Omental fat pad (tissue), 4 donors: ENCODE data around the gene RNF123. TPM values are rescaled to one million over a fixed set of nuclear protein-coding genes. Genes with fewer than 3 reads are reported as not detected.

Experiments used
- ATAC-seq: fragments of 150-250 bp; one replicate; pipeline ENCODE4 v1.9.1; 2016; ENCODE audit warnings: mild to moderate bottlenecking, moderate library complexity; ENCODE audit not compliant: low FRiP score
- DNase-seq: peaks from one replicate; pipeline ENCODE4 v3.0.0-alpha.2; 2019; ENCODE audit warnings: low spot score
- total RNA-seq, 4 donors: library from RNA; depleted of rRNA; stranded (reverse); fragments of >200 nt; gene quantifications; one replicate each; pipeline ENCODE4 v1.1.0, GENCODE V29; 2016
- TF ChIP-seq, protein P1 (sequence below), 3 donors: fragments of 450-650 bp; IDR thresholded peaks; one replicate each; pipeline ENCODE4 v1.5.1; 2016 to 2017; ENCODE audit warnings: antibody characterized with exemption in 3 of 3, mild to moderate bottlenecking in 3 of 3, moderate library complexity in 2 of 3

The RNF123 gene
- 10 to 100 TPM; 22.2 to 28.7 (median 26.7) TPM for total RNA-seq

DNA sequence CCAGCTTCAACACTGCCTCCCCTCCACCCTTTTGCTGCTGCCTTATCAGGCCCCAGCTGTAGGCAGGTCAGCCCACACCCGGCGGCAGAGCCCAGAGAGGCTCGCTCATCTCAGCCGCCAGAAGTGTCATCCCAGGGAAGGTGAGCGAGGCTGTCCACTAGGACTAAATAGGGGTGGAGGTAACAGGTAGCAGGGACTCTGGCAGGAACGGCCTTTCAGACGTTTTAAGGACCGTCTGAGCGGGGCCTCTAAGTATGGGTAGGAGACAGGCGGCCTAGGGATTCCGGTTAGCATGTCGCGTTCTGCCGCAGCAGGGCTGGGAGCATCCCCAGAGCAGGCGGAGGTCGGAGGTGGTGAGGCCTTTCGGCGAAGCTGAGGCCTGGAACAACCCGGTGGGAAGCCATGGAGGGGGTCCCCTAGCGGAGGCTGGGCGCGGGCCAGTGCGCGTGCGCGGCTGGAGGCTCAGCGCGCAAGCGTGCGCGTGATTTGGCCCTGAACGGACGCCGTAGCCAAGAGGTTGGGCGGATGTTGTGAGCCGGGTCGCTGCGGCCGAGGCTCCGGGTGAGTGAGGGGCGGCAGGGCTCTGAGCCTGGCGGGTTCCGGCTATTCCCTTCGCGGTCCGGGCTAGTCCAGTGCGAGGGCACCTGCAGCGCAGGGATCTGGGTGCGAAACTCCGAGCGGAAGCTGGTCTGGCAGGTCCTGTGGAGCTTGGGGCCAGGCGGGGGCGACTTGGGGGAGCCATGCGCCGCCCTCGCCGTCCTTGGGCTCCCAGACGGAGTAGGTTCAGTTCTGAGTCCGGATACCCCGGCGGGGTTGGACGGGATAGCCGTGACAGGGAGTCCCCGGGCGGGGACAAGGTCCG is at the start of gene RNF123, which contains the start of gene MST1:
RNF123 (plus strand) TSS at position 512 of the 862 bp plus-strand sequence. CDS start 1,609 bp downstream, outside the sequence.
MST1 (minus strand) TSS at position 429 of the 862 bp plus-strand sequence. CDS start 783 bp downstream, outside the sequence.
- TF ChIP-seq, protein P1, sequence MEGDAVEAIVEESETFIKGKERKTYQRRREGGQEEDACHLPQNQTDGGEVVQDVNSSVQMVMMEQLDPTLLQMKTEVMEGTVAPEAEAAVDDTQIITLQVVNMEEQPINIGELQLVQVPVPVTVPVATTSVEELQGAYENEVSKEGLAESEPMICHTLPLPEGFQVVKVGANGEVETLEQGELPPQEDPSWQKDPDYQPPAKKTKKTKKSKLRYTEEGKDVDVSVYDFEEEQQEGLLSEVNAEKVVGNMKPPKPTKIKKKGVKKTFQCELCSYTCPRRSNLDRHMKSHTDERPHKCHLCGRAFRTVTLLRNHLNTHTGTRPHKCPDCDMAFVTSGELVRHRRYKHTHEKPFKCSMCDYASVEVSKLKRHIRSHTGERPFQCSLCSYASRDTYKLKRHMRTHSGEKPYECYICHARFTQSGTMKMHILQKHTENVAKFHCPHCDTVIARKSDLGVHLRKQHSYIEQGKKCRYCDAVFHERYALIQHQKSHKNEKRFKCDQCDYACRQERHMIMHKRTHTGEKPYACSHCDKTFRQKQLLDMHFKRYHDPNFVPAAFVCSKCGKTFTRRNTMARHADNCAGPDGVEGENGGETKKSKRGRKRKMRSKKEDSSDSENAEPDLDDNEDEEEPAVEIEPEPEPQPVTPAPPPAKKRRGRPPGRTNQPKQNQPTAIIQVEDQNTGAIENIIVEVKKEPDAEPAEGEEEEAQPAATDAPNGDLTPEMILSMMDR (IDR thresholded peaks at IDR 0.05): peak in 1 of 3 donors; percentile 13

DNA sequence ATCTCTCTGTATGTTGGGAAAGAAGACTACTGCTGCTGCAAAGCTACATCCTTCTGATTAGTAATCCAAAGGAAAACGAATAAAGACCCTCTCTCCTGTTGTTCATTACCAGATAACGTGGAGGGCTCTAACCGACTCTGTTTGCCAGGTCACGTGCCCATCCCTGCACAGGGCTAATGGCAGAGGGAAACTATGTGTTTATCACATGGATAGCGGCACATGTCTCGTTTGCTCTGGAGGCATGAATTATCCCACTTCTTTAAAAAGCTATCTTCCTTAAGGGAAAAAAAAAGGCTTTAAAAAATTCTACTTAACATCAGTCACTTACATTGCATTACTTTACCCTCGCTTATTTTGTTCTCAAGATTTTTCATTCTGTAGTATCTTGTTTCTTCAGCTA is 48.1 kb upstream of the RNF123 start:
- TF ChIP-seq, protein P1 (IDR thresholded peaks at IDR 0.05): no peak
- ATAC-seq (no peak), DNase-seq (no peak)

More for the DNA sequence above, at the start of gene RNF123, which contains the start of gene MST1:
- ATAC-seq (peak; percentile 50), DNase-seq (peak; percentile 75)

DNA sequence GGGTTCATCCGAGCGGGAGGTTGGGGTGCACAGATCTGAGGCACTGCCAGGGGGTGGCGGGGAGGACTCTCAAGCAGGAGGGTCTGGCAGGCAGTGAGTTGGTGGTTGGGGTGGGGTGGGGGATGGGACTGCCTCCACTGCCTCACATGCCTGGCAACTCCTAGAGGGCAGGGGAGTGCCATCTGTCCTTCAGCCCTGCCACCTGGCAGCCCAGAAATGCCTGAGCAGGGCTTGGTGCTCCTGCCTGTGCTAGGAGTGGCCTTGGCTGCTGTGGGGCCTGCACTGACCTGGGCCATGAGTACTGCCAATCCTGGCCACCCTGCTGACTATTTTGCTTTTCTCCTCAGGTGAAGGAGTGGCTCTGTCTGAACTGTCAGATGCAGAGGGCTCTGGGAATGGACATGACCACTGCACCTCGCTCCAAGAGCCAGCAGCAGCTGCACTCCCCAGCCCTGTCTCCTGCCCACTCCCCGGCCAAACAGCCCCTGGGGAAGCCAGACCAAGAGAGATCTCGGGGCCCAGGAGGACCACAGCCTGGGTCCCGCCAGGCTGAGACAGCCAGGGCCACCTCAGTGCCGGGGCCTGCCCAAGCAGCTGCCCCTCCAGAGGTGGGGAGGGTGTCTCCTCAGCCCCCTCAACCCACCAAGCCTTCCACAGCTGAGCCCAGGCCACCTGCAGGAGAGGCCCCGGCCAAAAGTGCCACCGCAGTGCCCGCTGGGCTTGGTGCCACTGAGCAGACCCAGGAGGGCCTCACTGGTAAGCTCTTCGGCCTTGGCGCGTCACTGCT is 47.2 kb upstream of the RNF123 start:
- TF ChIP-seq, protein P1 (IDR thresholded peaks at IDR 0.05): no peak
- DNase-seq: no peak
- ATAC-seq: no peak

DNA sequence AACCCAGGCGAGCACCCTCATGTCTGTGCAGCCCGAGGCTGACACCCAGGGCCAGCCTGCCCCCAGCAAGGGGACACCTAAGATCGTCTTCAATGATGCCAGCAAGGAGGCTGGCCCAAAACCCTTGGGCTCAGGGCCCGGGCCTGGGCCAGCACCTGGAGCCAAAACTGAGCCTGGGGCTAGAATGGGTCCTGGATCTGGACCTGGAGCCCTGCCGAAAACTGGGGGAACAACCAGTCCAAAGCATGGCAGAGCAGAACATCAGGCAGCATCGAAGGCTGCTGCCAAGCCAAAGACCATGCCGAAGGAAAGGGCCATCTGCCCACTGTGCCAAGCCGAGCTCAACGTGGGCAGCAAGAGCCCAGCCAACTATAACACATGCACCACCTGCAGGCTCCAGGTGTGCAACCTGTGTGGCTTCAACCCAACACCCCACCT is 46.6 kb upstream of the RNF123 start:
- ATAC-seq (no peak), DNase-seq (no peak)
- TF ChIP-seq, protein P1 (IDR thresholded peaks at IDR 0.05): no peak

DNA sequence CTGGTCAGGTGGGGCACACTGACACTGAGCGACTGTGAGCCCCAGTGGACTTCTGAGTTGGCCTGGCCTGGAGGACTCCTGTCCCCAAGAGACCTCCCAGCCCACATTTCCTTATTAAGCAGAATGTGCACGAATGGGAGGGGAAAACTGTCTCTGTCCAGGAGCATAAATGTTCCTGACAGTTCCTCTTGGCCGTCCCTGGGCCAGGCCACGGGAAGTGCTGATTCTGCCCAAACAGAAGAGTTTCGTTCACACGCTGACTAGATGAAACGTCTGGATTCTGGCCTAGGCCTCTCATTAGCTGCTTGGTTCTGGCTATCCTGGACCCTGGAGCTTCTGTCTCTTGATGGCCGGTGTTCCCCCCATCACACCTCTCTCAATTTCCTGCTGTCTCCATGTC is 44.7 kb upstream of the RNF123 start:
- DNase-seq (no peak), ATAC-seq (no peak)
- TF ChIP-seq, protein P1 (IDR thresholded peaks at IDR 0.05): no peak

DNA sequence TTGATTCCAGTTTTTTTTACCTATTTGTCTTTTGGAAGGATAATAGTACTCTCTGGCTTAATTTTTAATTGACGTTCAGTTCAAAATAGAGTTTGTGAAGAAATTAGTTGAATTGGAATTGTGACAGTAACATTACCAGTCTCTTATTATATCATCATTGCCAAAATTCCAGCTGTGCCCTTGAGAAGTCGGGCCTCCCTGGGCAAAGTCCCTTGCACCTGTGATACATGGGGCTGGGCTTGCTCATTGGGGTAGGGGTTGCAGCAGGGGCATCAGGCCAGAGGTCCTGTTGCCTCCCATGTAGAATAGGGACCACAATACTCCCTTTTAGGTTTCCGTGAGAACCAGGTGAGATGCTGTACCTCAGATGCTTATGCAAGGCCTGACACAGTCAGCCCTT is 43.1 kb upstream of the RNF123 start:
- TF ChIP-seq, protein P1 (IDR thresholded peaks at IDR 0.05): no peak
- ATAC-seq (no peak), DNase-seq (no peak)
